ENCODE data around the gene TMEM229B.

The TMEM229B gene

GRCh38 chr14:67487937-67488893, at the start of gene TMEM229B:
TMEM229B (minus strand) TSS chr14:67488721; CDS start chr14:67473923, 14,798 bp downstream.
- DNase-seq = peak; percentile 71

GRCh38 chr14:67537736-67538135, 49.2 kb upstream of the TMEM229B start:
- DNase-seq = no peak

GRCh38 chr14:67536087-67536486, 47.6 kb upstream of the TMEM229B start:
- no peak for DNase-seq

GRCh38 chr14:67533754-67534085, 45.2 kb upstream of the TMEM229B start:
- DNase-seq = no peak

- peak; percentile 70 for DNase-seq
Observed at GRCh38 chr14:67532998-67533753, 44.7 kb upstream of the TMEM229B start, which contains the start of gene PLEKHH1. PLEKHH1 (plus strand) TSS chr14:67533290; CDS start chr14:67541868, 8,578 bp downstream.

GRCh38 chr14:67532606-67532997, 44.1 kb upstream of the TMEM229B start:
- DNase-seq = no peak

GRCh38 chr14:67529947-67530935, 41.7 kb upstream of the TMEM229B start:
- no peak for DNase-seq

- no peak for DNase-seq
Observed at GRCh38 chr14:67528276-67528675, 39.8 kb upstream of the TMEM229B start.

GRCh38 chr14:67527756-67528155, 39.2 kb upstream of the TMEM229B start:
- DNase-seq = no peak

GRCh38 chr14:67526676-67527459, 38.3 kb upstream of the TMEM229B start:
- peak; percentile 48 for DNase-seq

GRCh38 chr14:67526181-67526580, 37.7 kb upstream of the TMEM229B start:
- no peak for DNase-seq

- DNase-seq = no peak
Observed at GRCh38 chr14:67525389-67525788, 36.9 kb upstream of the TMEM229B start.

GRCh38 chr14:67524634-67524963, 36.1 kb upstream of the TMEM229B start:
- DNase-seq = no peak

- no peak for DNase-seq
Observed at GRCh38 chr14:67523764-67524633, 35.5 kb upstream of the TMEM229B start.

GRCh38 chr14:67522270-67522669, 33.7 kb upstream of the TMEM229B start:
- DNase-seq = no peak

- DNase-seq = no peak
Observed at GRCh38 chr14:67520482-67520881, 32.0 kb upstream of the TMEM229B start.

- no peak for DNase-seq
Observed at GRCh38 chr14:67519406-67519805, 30.9 kb upstream of the TMEM229B start.

GRCh38 chr14:67517083-67517482, 28.6 kb upstream of the TMEM229B start:
- no peak for DNase-seq

GRCh38 chr14:67516676-67517075, 28.2 kb upstream of the TMEM229B start:
- DNase-seq = no peak

GRCh38 chr14:67515386-67516079, 27.0 kb upstream of the TMEM229B start:
- DNase-seq = peak; percentile 33
